GM12875 (cell line): ENCODE results near the gene CHAT.

Experiments used
- H3K4me3 ChIP-seq: one replicate; pipeline ENCODE4 v1.5.1; 2011; ENCODE audit warnings: low read depth, low read length, control low read depth
- TF ChIP-seq, protein P1 (sequence below): IDR thresholded peaks from 2 replicates; pipeline ENCODE4 v1.5.1; 2011; ENCODE audit warnings: low read depth, mild to moderate bottlenecking, control low read depth, inconsistent platforms, low read length, moderate library complexity, borderline replicate concordance; ENCODE audit not compliant: insufficient read depth

CHAT gene

DNA sequence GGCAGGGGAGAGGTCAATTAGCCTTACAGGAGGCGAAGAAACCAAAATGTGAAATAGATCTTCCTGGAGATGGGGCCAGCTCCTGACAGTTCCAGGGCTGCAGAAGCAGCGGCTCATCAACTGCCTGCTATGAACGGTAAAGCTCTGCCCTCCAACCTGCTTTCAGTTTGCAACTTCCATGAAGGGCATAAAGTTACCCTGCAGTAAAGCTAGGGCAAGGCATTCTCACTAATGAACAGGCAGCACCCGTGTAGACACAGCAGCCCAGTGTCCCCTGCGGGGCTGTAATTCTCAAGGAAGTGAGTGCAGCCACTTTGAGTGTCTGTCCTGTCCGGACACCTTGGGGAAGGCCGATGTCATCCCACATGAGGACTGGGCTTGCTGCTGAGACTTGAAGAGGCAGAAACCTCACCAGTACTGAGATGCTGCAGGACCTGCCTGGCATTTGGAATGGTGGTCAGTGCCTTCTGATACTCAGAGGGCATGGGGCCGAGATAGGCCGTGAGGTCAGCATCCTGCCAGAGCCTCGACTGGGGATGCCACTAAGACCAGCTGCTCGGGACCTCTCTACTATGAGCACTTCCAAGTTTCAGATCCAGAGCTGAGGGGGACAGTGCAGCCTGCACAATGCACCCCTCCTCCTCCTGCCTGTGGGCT is 39.6 kb downstream of the CHAT start:
- TF ChIP-seq, protein P1, sequence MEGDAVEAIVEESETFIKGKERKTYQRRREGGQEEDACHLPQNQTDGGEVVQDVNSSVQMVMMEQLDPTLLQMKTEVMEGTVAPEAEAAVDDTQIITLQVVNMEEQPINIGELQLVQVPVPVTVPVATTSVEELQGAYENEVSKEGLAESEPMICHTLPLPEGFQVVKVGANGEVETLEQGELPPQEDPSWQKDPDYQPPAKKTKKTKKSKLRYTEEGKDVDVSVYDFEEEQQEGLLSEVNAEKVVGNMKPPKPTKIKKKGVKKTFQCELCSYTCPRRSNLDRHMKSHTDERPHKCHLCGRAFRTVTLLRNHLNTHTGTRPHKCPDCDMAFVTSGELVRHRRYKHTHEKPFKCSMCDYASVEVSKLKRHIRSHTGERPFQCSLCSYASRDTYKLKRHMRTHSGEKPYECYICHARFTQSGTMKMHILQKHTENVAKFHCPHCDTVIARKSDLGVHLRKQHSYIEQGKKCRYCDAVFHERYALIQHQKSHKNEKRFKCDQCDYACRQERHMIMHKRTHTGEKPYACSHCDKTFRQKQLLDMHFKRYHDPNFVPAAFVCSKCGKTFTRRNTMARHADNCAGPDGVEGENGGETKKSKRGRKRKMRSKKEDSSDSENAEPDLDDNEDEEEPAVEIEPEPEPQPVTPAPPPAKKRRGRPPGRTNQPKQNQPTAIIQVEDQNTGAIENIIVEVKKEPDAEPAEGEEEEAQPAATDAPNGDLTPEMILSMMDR = no peak
- H3K4me3 ChIP-seq = no peak overlapping the region

DNA sequence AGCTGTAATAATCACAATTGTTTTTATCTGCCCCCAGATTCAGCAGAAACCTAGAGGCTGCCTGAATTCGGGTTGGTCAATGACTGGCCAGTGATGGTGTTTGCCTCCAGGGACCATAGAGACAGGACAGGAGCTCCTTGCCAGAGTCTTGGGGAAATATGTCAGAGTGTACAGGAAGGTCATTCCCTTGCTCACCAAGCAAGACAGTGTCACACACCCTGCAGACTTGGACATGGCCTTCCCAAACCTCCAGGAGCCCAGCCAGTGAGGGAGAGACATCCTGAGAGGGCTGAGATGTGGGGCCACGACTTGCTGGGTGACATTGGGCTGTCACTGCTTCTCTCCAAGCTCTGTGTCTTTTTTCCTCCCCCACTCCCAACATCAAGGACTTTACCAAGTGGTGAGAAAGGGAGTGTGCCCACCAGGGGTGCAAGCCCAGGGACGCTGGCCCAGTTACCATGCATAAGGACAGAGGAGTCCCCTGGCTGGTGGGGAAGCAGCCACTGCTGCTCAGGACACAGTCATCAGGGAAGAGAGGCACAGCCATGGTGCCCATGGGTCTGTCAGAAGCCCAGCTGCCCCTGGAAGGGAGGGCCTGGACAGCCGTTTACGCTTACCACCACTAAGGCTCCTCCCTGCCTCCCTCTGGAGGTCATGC is 40.3 kb downstream of the CHAT start:
- TF ChIP-seq, protein P1 = no peak
- no peak overlapping the region for H3K4me3 ChIP-seq

DNA sequence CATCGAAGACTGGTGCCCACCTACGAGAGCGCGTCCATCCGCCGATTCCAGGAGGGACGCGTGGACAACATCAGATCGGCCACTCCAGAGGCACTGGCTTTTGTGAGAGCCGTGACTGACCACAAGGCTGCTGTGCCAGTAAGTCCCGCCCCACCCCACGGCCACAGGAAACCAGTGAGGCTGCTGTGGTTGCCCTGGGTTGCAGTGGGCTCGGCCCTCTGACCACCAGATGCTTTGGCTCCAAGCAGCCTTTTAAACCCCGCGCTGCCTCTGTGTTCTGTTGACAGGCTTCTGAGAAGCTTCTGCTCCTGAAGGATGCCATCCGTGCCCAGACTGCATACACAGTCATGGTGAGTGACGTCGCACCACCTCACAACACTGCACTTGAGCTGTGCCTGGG is 41.3 kb downstream of the CHAT start:
- TF ChIP-seq, protein P1 = no peak

DNA sequence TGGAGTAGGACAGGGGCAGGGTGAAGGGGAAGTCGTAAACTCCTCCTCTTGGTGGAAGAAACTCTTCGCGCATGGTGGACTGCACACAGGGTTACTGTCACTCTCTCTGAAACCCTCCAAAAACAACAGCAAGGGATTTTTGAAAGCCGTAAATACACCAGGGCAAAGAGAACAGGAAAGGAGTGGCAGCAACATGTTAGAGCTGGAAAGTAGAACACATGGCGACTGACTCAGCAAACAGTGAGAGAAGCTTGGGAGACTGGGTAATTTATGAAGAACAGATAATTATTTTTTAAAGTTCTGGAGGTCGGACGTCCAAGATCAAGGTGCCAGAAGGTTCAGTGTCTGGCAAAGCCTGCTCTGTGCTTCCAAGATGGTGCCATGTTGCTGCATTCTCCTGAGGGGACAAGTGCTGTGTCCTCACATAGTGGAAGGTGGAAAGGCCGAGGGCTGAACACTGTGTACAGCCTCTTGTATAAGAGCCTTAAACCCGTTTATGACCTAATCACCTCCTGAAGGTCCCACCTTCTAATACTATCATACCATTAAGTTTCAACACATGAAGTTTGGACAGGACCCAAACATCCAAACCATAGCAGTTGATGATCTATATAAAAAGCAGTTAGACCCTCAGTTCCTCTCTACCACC is 43.1 kb downstream of the CHAT start:
- TF ChIP-seq, protein P1 = no peak
- no peak overlapping the region for H3K4me3 ChIP-seq

More for the DNA sequence above, 41.3 kb downstream of the CHAT start:
- no peak overlapping the region for H3K4me3 ChIP-seq

DNA sequence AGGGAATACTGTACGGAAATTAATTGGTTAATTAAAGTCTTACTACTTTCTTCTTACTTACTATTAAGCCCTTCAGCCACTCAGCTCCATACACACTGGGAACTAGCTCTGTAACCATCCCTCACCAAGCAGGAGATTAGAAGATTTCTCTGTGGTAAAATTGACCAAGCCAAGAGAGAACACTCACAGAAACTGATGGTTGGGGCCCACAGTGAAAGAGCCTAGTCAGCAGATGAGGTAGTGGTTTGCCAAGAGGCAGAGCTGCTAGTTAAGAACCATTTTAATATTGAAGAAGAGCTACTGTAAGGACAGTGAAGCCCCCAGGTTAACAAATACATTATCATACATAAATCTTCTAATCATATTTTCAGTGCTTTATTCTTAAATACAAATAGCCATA is 43.8 kb downstream of the CHAT start:
- H3K4me3 ChIP-seq = no peak overlapping the region
- TF ChIP-seq, protein P1 = no peak

DNA sequence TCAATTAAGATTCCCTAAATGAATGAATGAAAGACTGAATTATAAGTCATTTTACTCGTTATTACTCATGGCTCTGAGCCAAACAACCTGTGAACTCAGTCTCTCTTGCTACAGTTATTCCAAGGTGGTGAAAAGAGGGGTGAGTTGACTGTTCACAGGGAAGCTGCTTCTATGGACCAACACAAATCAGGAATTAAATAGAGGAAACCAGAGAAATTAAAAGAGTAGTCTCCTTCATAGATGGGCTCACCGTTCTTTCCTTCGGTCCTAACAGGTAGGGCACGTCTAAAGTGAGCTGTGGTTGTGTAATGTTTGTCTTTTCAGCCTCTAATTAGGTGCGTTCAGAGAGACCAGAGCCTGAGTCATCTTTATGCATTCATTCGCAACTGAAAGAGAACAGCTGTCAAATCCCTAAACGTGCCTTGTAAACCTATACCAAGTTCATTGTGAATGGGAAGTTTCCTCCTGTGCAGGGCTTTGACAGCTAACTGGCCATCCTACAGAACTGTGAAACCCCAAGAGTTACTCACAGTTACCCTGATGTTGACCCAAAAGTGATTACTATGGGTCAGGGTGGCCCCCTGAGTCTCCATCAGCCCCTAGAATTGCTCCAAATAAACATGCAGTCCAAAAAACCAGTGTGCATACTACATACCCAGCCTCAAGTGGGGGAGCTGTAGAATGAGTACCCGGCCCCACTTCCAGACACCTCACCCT is 47.5 kb downstream of the CHAT start:
- no peak overlapping the region for H3K4me3 ChIP-seq
- TF ChIP-seq, protein P1 = no peak
